Measurements from ENCODE around the gene ID4. TPM values are rescaled to one million over a fixed set of nuclear protein-coding genes. Genes with fewer than 3 reads are reported as not detected.

The ID4 gene
- total RNA-seq, 1 donor from 2014 or later, result 35.2 TPM

- peak overlapping the region; percentile 59 for H3K4me3 ChIP-seq
- ATAC-seq, result no peak
- TF ChIP-seq CTCF (IDR thresholded peaks at IDR 0.05), result no peak
- peaks cover 8% of the 10 kb centered on the region for H3K4me1 ChIP-seq
- no peaks in the 10 kb centered on the region for H3K36me3 ChIP-seq
- peak overlapping the region; percentile 85 for H3K27ac ChIP-seq
- H3K27me3 ChIP-seq, result peaks cover 12% of the 10 kb centered on the region
- intact Hi-C loops (cut with DNase I), result no loop called here
- no peaks in the 10 kb centered on the region for H3K9me3 ChIP-seq
- no peak for DNase-seq
Observed at GRCh38 chr6:19839237-19839546, 2.0 kb downstream of the ID4 start.

GRCh38 chr6:19839788-19840187 lies 2.6 kb downstream of the ID4 start:
- no peak for TF ChIP-seq CTCF (IDR thresholded peaks at IDR 0.05)
- H3K4me1 ChIP-seq, result peaks cover 8% of the 10 kb centered on the region
- intact Hi-C loops (cut with DNase I), result no loop called here
- no peaks in the 10 kb centered on the region for H3K9me3 ChIP-seq
- ATAC-seq, result no peak
- H3K4me3 ChIP-seq, result peak overlapping the region; percentile 59
- H3K36me3 ChIP-seq, result no peaks in the 10 kb centered on the region
- no peak for DNase-seq
- H3K27ac ChIP-seq, result no peak overlapping the region
- peaks cover 12% of the 10 kb centered on the region for H3K27me3 ChIP-seq

GRCh38 chr6:19841181-19841580 lies 4.0 kb downstream of the ID4 start:
- no peak for ATAC-seq
- no peak for DNase-seq
- Histone ChIP-seq H3K4me1 (peaks cover 6% of the 10 kb centered on the region), H3K27ac (no peak overlapping the region), H3K4me3 (no peak overlapping the region), H3K9me3 (no peaks in the 10 kb centered on the region), H3K27me3 (peaks cover 12% of the 10 kb centered on the region), H3K36me3 (no peaks in the 10 kb centered on the region)
- TF ChIP-seq CTCF (IDR thresholded peaks at IDR 0.05), result no peak
- intact Hi-C loops (cut with DNase I), result no loop called here

- Histone ChIP-seq H3K9me3 (no peaks in the 10 kb centered on the region), H3K4me1 (peaks cover 4% of the 10 kb centered on the region), H3K36me3 (no peaks in the 10 kb centered on the region), H3K27ac (no peak overlapping the region), H3K27me3 (peaks cover 12% of the 10 kb centered on the region), H3K4me3 (no peak overlapping the region)
- ATAC-seq (no peak), DNase-seq (no peak)
- no peak for TF ChIP-seq CTCF (IDR thresholded peaks at IDR 0.05)
- intact Hi-C loops (cut with DNase I), result no loop called here
Observed at GRCh38 chr6:19842030-19842615, 5.0 kb downstream of the ID4 start.

GRCh38 chr6:19844689-19845088 lies 7.5 kb downstream of the ID4 start:
- Histone ChIP-seq H3K4me3 (no peak overlapping the region), H3K4me1 (peaks cover 4% of the 10 kb centered on the region), H3K27ac (no peak overlapping the region), H3K27me3 (no peaks in the 10 kb centered on the region), H3K36me3 (no peaks in the 10 kb centered on the region), H3K9me3 (no peaks in the 10 kb centered on the region)
- no peak for DNase-seq
- ATAC-seq, result no peak
- TF ChIP-seq CTCF (IDR thresholded peaks at IDR 0.05), result no peak
- intact Hi-C loops (cut with DNase I), result no loop called here

Measured in upper lobe of right lung (tissue), 1 donor.